Epithelial cell of alveolus of lung (primary cell): Measurements from ENCODE around the gene INPP4B. TPM values are rescaled to one million over a fixed set of nuclear protein-coding genes. Genes with fewer than 3 reads are reported as not detected.

ENCODE experiments used
- total RNA-seq: library from RNA; depleted of rRNA; stranded (reverse); fragments of >200 nt; gene quantifications from 2 replicates; pipeline ENCODE4 v1.2.1, GENCODE V29; 2015

Gene INPP4B
- 2.2 and 5.0 TPM in 2 replicates for total RNA-seq

GRCh38 chr4:142846108-142846728 lies at the start of gene INPP4B:
Gene INPP4B (minus strand): TSS chr4:142846301.

